HG02678 (cell line): ENCODE data around the gene SOX8.

Experiments used
- ATAC-seq: cut with Tn5 transposase; IDR thresholded peaks from one replicate; pipeline ENCODE4 v1.9.1; 2021; ENCODE audit warnings: mild to moderate bottlenecking, moderate library complexity; ENCODE audit not compliant: unreplicated experiment

Gene SOX8

GRCh38 chr16:986411-986810, 4.8 kb downstream of the SOX8 start:
- no peak for ATAC-seq

DNA sequence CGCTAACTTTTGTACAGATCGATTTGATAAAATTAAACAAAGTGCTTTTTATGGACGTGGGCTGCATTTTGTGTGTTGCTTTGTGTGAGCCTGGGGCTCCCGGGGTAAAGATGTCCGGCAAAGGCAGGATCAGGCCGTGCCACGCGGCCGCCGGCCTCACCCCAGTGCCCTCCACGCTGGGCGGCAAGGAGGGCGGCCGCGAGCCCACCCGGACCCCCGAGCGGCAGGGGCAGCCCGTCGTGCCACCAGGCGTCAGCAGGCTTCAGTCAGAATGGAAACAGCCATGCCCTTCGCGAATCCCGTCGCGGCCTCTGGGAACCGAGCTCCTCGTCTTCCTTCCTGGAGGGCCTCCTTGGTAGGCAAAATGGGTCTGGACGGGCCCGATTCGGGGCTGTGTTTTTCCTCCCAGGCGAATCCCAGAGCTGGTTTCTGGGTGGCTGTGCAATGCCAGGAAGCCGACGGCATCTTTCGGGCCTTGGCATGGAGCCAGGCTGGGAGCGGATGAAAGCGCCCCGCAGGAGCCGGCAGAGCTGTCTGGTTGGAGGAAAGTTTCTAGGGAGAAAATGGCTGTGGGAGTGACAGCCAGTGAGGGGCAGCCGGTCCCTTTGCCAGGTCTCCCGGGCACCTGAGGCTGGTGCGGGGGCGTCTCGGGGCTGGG, 5.5 kb downstream of the SOX8 start:
- ATAC-seq: no peak

DNA sequence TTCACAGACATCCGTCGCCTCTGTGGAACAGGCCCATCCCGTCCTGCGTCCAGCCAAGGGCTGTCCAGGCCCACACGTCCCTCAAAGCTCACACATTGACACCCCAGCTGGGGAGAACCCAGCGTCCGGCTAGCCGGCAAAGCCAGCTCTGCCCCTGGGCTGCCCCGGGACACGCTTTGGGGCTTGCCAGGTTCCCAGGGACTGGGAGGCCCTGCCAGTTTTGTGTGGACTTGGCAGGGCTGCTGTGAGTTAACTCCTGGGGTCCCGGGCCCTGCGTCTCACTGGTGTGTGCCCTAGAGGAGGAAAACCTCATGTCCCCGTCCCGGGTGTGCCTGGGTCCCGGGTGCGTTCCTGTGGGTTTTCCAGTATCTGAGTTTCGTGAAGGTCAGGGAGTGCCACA, 6.3 kb downstream of the SOX8 start:
- no peak for ATAC-seq

DNA sequence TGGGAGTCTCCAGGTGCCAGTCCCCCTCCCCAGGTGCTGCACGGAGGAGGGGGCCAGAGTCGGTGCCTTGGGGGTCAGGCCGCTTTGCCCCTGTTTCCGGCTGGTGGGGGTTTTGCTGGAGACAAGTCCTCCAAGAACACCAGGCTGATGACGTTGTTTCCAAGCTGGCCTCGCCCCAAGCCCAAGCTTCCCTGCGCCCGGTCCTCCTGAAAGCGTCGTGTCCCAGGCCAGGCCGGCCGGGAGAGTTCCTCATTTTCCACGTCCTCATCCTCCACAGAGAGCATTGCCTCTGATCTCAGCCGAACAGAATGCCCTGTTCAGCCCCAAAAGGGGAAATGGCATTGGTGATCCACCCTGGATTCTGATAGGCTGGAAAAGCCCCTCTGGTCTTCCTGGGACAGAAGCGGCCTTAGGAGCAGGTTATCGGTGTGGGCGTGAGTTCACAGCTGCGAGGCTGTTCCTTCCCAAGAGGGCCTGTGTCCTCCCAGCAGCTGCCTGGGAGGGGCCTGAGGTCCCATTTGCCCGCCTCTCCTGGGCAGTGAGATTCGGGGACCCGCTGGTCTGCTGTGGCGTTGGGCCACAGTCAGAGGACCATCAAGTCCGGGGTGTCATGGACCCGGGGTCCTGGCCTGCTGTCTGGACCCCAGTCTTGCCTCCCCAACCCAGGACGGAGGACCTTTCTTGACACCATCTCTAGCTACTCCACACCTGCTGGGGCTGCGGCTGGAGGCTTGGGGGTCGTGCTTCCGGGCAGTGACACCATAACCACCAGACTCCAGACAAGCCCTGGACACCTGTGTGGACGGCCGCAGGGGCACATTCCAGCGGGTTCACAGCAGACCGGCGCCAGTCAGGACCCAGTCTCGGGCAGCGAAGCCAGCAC, 7.1 kb downstream of the SOX8 start:
- no peak for ATAC-seq

GRCh38 chr16:989354-989814, 7.8 kb downstream of the SOX8 start:
- no peak for ATAC-seq

DNA sequence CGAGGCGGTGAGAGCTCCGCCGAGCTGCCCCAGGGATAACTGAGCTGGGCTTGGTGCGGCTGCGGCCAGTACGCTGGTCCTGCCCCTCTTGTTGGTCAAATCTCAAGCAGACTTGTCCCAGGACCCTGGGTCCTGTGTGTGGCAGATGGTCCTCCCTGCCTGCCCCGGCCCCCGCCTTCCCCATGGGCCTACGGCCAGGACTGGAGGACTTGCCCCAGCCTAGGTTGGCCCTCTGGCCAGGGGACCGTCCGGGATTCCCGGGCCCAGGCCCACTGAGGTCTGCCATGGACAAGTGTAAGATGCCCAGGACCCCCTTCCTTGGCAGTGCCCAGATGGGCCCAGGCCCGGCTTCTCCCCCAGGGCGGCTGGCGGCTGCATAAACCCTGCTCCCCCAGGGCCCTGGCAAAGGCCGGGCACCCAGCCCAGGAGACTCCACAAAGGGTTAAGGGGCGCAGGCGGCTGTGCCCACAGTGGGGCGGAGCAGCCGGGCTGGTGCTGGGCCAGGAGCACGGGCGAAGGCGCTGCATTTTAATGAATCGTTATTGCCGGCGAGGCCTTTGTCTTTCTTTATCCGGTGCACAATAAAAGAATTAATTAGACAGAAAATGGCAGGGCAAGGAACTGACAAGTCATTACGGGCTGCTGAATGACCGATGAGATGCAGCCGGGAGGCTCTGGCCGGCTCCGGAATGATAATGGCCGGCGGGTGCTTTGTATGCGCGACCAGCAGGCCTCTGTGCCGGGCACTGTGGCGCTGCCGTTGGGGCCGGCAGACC, 9.1 kb downstream of the SOX8 start:
- no peak for ATAC-seq

DNA sequence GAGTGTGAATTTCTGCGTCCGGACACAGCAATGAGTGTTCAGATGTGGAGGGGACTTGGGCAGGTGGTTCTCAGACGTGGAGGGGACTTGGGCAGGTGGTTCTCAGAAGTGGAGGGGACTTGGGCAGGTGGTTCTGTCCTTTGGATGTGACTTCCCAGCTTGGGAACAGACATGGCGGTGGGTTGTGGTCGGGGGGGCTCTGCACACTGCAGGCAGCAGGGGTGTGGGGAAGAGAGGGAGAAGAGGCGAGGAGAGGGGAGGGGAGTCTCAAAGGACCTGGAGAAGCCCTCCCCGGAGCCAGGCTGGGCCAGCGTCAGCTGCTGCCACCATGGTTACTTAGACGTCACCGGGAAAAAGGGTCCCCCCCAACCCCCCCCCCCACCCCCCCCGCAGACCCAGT, 9.8 kb downstream of the SOX8 start:
- no peak for ATAC-seq

GRCh38 chr16:991773-992172, 10.2 kb downstream of the SOX8 start:
- ATAC-seq: no peak

DNA sequence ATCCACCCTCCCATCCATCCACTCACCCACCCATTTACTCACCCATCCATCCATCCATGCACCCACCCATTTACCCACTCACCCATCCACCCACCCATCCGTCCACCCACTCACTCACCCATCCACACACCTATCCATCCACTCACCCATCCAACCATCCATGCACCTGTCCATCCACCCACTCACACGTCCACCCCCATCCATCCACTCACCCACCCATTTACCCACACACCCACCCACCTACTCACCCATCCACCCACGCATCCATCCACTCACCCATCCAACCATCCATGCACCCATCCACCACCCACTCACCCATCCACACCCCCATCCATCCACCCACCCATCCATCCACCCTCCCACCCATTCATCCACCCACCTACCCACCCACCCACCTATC, 12.2 kb downstream of the SOX8 start:
- no peak for ATAC-seq

- no peak for ATAC-seq
Measured at GRCh38 chr16:995087-995486, 13.5 kb downstream of the SOX8 start.

- ATAC-seq: no peak
Measured at GRCh38 chr16:995783-996182, 14.2 kb downstream of the SOX8 start.

- no peak for ATAC-seq
Measured at GRCh38 chr16:996681-997080, 15.1 kb downstream of the SOX8 start.

DNA sequence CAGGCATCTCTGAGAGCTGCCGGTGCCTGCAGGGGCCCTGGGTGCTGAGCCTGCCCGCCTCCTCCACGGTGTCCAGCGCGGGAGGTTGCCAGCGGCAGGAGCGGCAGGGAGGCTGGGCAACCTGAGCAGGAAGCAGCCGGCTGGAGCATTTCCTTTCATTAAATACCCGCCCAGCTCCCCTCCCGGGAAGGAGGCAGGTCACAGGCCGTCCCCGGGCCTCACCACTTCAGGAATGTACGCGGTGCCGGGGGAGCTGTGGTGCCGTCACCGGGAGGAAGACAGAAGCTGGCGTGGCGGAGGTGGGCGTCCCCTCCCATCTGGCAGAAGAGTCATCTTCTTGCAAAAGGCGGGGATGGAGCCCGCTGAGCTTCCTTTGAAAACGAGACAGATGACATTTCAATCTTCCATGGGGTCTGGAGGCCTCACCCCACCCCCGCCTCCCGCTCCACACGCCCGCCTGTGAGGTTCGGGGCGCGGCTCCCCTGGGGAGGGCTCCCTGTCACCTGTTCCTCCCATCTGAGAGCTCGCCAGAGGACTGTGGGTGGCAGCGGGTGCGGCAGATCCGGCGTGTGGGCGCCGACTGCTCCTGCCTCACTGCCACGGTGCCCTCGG, 16.0 kb downstream of the SOX8 start:
- no peak for ATAC-seq

GRCh38 chr16:998211-998610, 16.6 kb downstream of the SOX8 start:
- ATAC-seq: no peak

DNA sequence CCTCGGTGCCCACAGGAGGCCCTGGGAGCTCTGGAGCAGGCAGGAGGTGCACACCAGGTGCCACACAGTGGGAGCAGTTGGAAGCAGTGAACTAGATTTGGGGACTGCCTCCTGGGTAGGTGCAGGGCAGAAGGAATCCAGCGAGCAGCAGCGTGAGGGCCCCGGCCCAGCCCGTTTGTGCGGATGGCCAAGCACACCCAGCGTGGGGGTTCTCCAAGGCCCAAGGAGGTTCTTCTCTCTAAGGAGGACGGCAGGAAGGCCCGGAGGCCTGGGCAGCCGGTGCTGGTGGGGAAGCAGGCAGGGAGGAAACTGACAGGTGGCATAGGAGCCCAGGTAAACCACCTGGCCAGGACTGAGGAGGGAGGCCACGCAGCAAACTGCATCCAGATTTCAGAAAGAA, 17.0 kb downstream of the SOX8 start:
- ATAC-seq: no peak

- ATAC-seq: no peak
Measured at GRCh38 chr16:999677-1000076, 18.1 kb downstream of the SOX8 start.

- no peak for ATAC-seq
Measured at GRCh38 chr16:1000608-1001007, 19.0 kb downstream of the SOX8 start.

DNA sequence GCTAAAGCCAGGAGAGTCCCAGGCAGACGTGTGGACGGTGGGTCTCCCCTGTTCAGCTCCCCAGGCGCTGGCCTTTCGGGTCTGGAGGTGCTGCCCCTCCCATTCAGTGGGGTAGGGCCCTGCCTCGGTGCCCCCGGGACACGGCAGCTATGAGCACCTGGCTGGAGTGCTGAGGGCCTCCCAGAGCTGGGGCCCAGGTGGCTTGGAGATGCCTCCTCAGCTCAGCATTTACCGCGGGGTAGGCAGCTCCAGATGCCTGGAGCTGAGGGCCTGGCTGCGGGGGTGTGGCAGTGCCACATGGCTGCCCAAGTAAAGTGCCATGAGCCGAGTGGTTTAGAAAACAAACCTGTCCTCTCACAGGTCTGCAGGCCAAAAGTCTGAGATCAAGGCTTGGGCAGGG, 19.5 kb downstream of the SOX8 start:
- ATAC-seq: no peak

DNA sequence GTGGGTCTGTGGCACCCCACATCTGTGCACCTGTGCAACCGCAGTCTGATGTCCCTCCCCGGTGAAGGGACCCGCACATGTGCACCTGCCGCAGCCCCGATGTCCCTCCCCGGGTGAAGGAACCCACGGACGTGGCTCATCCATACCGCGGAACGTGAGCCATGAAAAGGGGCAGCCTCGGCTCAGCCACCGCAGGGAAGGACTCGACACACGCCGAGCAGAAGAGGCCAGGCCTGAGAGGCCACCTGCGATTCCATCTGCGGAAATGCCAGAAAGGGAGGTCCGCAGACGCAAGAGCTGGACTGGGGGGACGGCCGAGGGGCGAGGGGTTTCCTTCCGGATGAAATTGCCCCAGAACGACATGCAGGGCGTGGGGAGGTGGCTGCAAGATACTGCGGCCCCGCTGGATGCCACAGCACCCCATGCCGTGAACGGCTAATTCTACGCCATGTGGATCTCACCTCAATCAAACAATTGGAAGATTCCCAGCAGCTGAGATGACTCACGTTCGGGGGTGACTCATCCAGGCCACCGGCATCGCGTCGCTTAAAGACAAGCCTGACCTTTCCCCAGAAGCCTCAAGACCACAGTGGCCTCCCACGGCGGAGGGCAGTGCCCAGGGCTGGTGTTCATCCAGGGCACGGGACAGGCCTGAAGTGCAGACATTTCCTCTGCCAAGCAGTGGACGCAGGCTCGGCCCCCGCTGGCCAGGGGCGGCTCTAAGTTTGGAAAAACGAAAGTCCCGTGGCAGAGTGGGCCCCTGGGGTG, 21.0 kb downstream of the SOX8 start:
- no peak for ATAC-seq
